HepG2 (cell line): ENCODE measurements around the gene TBCEL. TPM values are rescaled to one million over a fixed set of nuclear protein-coding genes. Genes with fewer than 3 reads are reported as not detected.

Source experiments
- ATF1 ChIP-seq: IDR thresholded peaks from 2 replicates; pipeline ENCODE4 v1.6.1; 2016; ENCODE audit warnings: mild to moderate bottlenecking, control low read depth
- BHLHE40 ChIP-seq: IDR thresholded peaks from 2 replicates; pipeline ENCODE4 v1.6.1; 2011; ENCODE audit warnings: low read length, improper control_type of control experiment
- FOXP1 ChIP-seq, 2 experiments: fragments of 450-650 bp in 1 of 2; IDR thresholded peaks; 2 replicates each; pipeline ENCODE4 v1.6.1; 2017 to 2018; ENCODE audit warnings: antibody characterized with exemption in 1 of 2
- GABPA ChIP-seq, 2 experiments: IDR thresholded peaks; 2 replicates each; pipeline ENCODE4 v1.6.1; 2011 to 2016; ENCODE audit warnings: low read depth in 2 of 2, low read length in 1 of 2, missing biosample characterization in 1 of 2, missing genetic modification characterization in 1 of 2
- MATR3 ChIP-seq: sonication (generic); formaldehyde crosslinking; IDR thresholded peaks from 2 replicates; pipeline ENCODE4 v1.4.0; 2020; ENCODE audit warnings: missing genetic modification reagents
- NONO ChIP-seq, 2 experiments: fragments of 450-650 bp in 1 of 2; sonication (generic) in 1 of 2; formaldehyde crosslinking in 1 of 2; IDR thresholded peaks in 1 of 2; conservative IDR thresholded peaks in 1 of 2; 2 replicates each; pipeline versions ENCODE4 v1.6.1 to v1.8.0; 2017 to 2022; ENCODE audit warnings: mild to moderate bottlenecking in 1 of 2, missing genetic modification reagents in 1 of 2, moderate library complexity in 1 of 2
- RBFOX2 ChIP-seq: fragments of 200-400 bp; formaldehyde crosslinking; IDR thresholded peaks from 2 replicates; pipeline ENCODE4 v1.6.1; 2017; ENCODE audit warnings: low read depth, mild to moderate bottlenecking, low read length
- SOX6 ChIP-seq, 2 experiments: fragments of 450-650 bp in 1 of 2; sonication (generic) in 1 of 2; formaldehyde crosslinking in 1 of 2; IDR thresholded peaks; 2 replicates each; pipeline versions ENCODE4 v1.4.0 to v1.6.1; 2017 to 2020; ENCODE audit warnings: antibody characterized with exemption in 1 of 2, mild to moderate bottlenecking in 1 of 2, missing genetic modification reagents in 1 of 2
- TBX3 ChIP-seq: fragments of 450-650 bp; IDR thresholded peaks from 2 replicates; pipeline ENCODE4 v1.6.1; 2017; ENCODE audit warnings: antibody characterized with exemption, mild to moderate bottlenecking, inconsistent platforms, borderline replicate concordance
- THAP11 ChIP-seq: IDR thresholded peaks from 2 replicates; pipeline ENCODE4 v1.6.1; 2016; ENCODE audit warnings: missing biosample characterization, missing genetic modification reagents
- ZFP90 ChIP-seq: sonication (generic); formaldehyde crosslinking; IDR thresholded peaks from 2 replicates; pipeline ENCODE4 v1.8.0; 2022; ENCODE audit warnings: missing genetic modification reagents, mild to moderate bottlenecking, inconsistent platforms, borderline replicate concordance
- ZSCAN29 ChIP-seq: sonication (generic); formaldehyde crosslinking; conservative IDR thresholded peaks from 2 replicates; pipeline ENCODE4 v1.4.0; 2020; ENCODE audit warnings: mild to moderate bottlenecking, missing genetic modification reagents
- polyA plus RNA-seq, 8 experiments: library from polyadenylated mRNA; depleted of rRNA in 3 of 8; stranded (reverse) in 7 of 8; unstranded in 1 of 8; fragments of >200 nt; fragmentation: Illumina TruSeq in 4 of 8; extraction: Trizol in 4 of 8; gene quantifications; 2 replicates each; pipeline versions ENCODE4 v1.2.1 to v1.2.3, GENCODE V29; 2011 to 2016; ENCODE audit warnings: low read depth in 4 of 8, missing spikeins in 1 of 8, mixed read lengths in 1 of 8; ENCODE audit not compliant: insufficient read depth in 1 of 8
- total RNA-seq, 5 experiments: library from RNA; depleted of rRNA; stranded (reverse); fragments of >200 nt; fragmentation: Illumina TruSeq; extraction: Trizol; gene quantifications; 2 replicates each; pipeline ENCODE4 v1.2.3, GENCODE V29; 2016; ENCODE audit warnings: low read depth in 1 of 5
- TF ChIP-seq, protein P1 (sequence below), 2 experiments: sonication (generic) in 1 of 2; formaldehyde crosslinking in 1 of 2; IDR thresholded peaks; 2 replicates each; pipeline versions ENCODE4 v1.4.0 to v1.6.1; 2016 to 2020; ENCODE audit warnings: borderline replicate concordance in 1 of 2, low read depth in 1 of 2, mild to moderate bottlenecking in 1 of 2, missing genetic modification reagents in 1 of 2
- TF ChIP-seq, protein P2 (sequence below): sonication (generic); formaldehyde crosslinking; IDR thresholded peaks from 2 replicates; pipeline ENCODE4 v1.4.0; 2020; ENCODE audit warnings: missing genetic modification reagents, borderline replicate concordance
- TF ChIP-seq, protein P3 (sequence below): sonication (generic); formaldehyde crosslinking; IDR thresholded peaks from 2 replicates; pipeline ENCODE4 v1.4.0; 2020; ENCODE audit warnings: missing genetic modification reagents
- TF ChIP-seq, protein P4 (sequence below): sonication (generic); formaldehyde crosslinking; IDR thresholded peaks from 2 replicates; pipeline ENCODE4 v1.5.0; 2020; ENCODE audit warnings: mild to moderate bottlenecking, missing genetic modification reagents, borderline replicate concordance

TBCEL gene
- total and polyA plus RNA-seq, 2 of the 13 experiments (the other 11 are each of a cell fraction or from before 2014, with no cell fraction given): 6.1 to 12.5 TPM

DNA sequence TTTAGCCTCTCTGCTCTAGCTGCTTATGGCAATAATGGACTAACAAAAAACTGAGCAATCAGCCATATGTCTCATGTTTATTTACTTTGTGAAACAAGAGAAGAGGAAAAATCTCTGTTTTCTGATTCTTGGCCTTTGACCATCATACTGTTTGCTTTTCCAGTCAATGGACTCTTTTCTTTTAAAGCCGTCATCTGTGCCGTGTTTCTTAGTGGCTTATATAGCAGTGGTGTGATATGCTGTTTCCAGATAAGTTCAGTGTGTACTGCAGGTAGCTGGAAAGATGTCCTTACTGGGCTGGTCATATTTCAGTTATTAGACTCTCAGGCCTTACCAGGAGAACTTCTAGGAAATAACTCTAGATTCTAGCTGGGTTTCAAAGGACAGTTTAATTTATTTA is 43.6 kb downstream of the TBCEL start (continued):
- TF ChIP-seq, protein P1, sequence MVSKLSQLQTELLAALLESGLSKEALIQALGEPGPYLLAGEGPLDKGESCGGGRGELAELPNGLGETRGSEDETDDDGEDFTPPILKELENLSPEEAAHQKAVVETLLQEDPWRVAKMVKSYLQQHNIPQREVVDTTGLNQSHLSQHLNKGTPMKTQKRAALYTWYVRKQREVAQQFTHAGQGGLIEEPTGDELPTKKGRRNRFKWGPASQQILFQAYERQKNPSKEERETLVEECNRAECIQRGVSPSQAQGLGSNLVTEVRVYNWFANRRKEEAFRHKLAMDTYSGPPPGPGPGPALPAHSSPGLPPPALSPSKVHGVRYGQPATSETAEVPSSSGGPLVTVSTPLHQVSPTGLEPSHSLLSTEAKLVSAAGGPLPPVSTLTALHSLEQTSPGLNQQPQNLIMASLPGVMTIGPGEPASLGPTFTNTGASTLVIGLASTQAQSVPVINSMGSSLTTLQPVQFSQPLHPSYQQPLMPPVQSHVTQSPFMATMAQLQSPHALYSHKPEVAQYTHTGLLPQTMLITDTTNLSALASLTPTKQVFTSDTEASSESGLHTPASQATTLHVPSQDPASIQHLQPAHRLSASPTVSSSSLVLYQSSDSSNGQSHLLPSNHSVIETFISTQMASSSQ (IDR thresholded peaks at IDR 0.05; ENCODE audit: low read depth): peak; percentile 58
- TF ChIP-seq, protein P1 (CRISPR knock-in tag; IDR thresholded peaks at IDR 0.05; ENCODE audit: borderline replicate concordance): no peak; the same call in 1 of the 2 replicates
- TF ChIP-seq, protein P2, sequence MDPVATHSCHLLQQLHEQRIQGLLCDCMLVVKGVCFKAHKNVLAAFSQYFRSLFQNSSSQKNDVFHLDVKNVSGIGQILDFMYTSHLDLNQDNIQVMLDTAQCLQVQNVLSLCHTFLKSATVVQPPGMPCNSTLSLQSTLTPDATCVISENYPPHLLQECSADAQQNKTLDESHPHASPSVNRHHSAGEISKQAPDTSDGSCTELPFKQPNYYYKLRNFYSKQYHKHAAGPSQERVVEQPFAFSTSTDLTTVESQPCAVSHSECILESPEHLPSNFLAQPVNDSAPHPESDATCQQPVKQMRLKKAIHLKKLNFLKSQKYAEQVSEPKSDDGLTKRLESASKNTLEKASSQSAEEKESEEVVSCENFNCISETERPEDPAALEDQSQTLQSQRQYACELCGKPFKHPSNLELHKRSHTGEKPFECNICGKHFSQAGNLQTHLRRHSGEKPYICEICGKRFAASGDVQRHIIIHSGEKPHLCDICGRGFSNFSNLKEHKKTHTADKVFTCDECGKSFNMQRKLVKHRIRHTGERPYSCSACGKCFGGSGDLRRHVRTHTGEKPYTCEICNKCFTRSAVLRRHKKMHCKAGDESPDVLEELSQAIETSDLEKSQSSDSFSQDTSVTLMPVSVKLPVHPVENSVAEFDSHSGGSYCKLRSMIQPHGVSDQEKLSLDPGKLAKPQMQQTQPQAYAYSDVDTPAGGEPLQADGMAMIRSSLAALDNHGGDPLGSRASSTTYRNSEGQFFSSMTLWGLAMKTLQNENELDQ (CRISPR knock-in tag): no peak
- TF ChIP-seq SOX6 (IDR thresholded peaks at IDR 0.05): no peak
- peak; percentile 94 for TF ChIP-seq SOX6 (CRISPR knock-in tag; IDR thresholded peaks at IDR 0.05)
- peak; percentile 50; the same call in 1 of the 2 replicates for TF ChIP-seq RBFOX2
- peak; percentile 52; the same call in 1 of the 2 replicates for TF ChIP-seq FOXP1 (IDR thresholded peaks at IDR 0.05)
- TF ChIP-seq FOXP1 (CRISPR knock-in tag; IDR thresholded peaks at IDR 0.05): peak; percentile 85
- TF ChIP-seq, protein P3, sequence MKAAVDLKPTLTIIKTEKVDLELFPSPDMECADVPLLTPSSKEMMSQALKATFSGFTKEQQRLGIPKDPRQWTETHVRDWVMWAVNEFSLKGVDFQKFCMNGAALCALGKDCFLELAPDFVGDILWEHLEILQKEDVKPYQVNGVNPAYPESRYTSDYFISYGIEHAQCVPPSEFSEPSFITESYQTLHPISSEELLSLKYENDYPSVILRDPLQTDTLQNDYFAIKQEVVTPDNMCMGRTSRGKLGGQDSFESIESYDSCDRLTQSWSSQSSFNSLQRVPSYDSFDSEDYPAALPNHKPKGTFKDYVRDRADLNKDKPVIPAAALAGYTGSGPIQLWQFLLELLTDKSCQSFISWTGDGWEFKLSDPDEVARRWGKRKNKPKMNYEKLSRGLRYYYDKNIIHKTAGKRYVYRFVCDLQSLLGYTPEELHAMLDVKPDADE (CRISPR knock-in tag): no peak
- TF ChIP-seq THAP11 (CRISPR knock-in tag): peak; percentile 59
- no peak for TF ChIP-seq ZSCAN29 (CRISPR knock-in tag)
- no peak for TF ChIP-seq NONO (IDR thresholded peaks at IDR 0.05)
- TF ChIP-seq NONO (CRISPR knock-in tag; conservative IDR thresholded peaks at IDR 0.05): peak; percentile 51; the same call in 1 of the 2 replicates
- no peak for TF ChIP-seq MATR3
- no peak for TF ChIP-seq GABPA (IDR thresholded peaks at IDR 0.05; ENCODE audit: low read depth, low read length)
- peak; percentile 55 for TF ChIP-seq GABPA (CRISPR knock-in tag; IDR thresholded peaks at IDR 0.05; ENCODE audit: low read depth)
- no peak for TF ChIP-seq BHLHE40
- TF ChIP-seq TBX3: peak; percentile 73; the same call in 1 of the 2 replicates
- peak; percentile 75 for TF ChIP-seq ATF1 (CRISPR knock-in tag)
- TF ChIP-seq, protein P4, sequence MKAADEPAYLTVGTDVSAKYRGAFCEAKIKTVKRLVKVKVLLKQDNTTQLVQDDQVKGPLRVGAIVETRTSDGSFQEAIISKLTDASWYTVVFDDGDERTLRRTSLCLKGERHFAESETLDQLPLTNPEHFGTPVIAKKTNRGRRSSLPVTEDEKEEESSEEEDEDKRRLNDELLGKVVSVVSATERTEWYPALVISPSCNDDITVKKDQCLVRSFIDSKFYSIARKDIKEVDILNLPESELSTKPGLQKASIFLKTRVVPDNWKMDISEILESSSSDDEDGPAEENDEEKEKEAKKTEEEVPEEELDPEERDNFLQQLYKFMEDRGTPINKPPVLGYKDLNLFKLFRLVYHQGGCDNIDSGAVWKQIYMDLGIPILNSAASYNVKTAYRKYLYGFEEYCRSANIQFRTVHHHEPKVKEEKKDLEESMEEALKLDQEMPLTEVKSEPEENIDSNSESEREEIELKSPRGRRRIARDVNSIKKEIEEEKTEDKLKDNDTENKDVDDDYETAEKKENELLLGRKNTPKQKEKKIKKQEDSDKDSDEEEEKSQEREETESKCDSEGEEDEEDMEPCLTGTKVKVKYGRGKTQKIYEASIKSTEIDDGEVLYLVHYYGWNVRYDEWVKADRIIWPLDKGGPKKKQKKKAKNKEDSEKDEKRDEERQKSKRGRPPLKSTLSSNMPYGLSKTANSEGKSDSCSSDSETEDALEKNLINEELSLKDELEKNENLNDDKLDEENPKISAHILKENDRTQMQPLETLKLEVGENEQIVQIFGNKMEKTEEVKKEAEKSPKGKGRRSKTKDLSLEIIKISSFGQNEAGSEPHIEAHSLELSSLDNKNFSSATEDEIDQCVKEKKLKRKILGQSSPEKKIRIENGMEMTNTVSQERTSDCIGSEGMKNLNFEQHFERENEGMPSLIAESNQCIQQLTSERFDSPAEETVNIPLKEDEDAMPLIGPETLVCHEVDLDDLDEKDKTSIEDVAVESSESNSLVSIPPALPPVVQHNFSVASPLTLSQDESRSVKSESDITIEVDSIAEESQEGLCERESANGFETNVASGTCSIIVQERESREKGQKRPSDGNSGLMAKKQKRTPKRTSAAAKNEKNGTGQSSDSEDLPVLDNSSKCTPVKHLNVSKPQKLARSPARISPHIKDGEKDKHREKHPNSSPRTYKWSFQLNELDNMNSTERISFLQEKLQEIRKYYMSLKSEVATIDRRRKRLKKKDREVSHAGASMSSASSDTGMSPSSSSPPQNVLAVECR (CRISPR knock-in tag): peak; percentile 28; the same call in 1 of the 2 replicates
- 0 out of 2 replicates have a peak, but pooled peaks have one; percentile 18 for TF ChIP-seq ZFP90 (CRISPR knock-in tag)
